Activated CD8-positive, alpha-beta memory T cell treated with anti-CD3 and anti-CD28 coated beads for 4 hours (primary cell): ENCODE results near the gene EPYC.

Source experiments
- DNase-seq, 2 donors: peaks; one replicate each; pipeline ENCODE4 v3.0.0-alpha.2; 2020; ENCODE audit warnings: low read depth in 2 of 2

EPYC gene

DNA sequence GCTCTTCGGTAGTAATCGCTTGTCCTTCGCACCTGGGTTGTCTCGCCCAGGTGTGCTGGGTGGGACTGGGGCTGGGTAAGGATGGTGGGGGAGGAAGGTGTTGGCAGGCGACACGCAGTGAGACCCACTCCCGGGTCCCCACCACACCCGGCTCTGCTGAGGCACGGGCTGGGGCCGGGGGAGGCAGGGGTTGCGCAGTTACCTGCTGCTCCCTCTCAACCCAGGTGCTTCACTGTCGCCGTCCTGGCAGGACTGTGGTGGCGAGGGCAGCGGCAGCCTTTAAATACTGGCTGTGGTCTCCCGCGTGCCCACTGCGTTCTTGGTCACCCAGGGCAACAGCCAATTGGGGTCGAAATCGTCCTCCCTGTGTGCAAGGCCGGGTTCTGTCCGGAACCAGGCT, 49.9 kb downstream of the EPYC start, which contains the start of gene CCER1:
CCER1 (minus strand) TSS at position 256 of the 400 bp plus-strand sequence. CDS start 434 bp downstream, outside the sequence.
- no peak for DNase-seq

DNA sequence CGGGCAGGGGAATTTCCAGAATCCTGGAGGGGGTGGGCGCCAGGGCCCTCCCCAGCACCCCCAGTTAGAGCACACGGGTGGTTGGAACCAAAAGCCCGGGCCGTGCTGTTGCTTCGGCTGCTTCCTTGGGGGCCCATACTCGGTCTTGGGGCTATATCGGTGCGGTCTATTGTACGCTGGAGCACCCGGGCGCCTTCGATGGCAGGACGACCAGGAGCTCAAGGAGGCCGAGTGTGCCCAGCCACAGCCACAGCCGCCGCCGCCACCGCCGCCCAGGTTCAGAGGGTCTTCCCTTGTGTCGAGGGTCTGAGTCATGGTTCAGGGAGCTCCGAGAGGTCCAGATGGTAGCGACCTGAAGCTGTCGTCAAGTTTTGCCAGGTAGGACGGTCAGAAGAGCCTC, 50.3 kb downstream of the EPYC start:
- no peak for DNase-seq

DNA sequence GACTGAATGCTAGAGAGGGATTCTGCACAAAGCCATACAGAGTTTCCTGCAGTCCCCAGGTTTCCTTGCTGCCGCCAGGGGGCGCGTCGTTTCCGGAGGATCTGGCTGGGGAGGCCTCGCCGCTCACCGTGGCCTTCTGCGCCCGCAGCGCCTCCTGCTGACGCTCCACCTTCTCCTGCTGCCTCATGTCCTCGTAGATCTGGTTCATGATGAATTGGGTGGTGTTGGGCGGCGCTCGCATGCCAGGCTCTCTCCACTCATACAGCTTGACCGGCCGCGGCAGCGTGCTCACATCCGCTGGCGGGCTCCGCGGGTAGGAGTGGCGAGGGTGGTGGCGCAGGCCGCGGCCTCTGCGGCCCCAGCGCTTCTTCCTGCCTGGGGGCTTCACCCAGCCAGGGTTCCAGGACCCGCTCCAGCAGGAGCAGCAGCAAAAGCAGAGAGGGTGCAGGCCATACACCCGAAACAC, 50.8 kb downstream of the EPYC start:
- no peak for DNase-seq

DNA sequence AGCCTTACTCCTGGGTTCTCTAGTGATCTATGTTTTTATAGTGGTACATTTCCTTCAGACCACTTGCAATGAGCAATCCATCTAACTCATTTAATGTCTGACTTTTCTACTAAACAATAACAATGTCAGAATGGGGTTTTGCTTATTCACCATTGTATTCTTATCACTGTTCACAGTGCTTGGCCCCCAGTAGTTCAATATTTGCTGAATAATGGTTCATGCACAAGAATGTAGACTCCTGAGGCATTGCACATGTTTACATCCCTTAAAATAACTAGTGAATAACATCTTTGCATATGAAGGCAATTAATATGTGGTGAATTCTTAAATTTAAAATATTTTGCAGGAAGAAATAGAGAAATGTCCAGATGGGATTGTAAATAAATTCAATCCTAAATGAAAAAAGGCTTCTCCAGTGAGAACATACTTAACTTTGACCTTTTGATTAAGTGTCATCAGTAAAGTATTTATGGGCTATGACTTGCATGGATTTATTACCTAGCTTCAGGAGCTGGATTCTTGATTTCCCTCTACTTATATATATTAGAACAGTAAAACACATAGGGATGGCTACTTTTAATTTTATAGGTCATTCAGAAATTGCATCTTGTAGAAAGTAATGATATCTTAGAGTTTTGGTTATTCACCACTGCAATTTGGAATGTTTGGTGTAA, 53.2 kb downstream of the EPYC start:
- DNase-seq: no peak

DNA sequence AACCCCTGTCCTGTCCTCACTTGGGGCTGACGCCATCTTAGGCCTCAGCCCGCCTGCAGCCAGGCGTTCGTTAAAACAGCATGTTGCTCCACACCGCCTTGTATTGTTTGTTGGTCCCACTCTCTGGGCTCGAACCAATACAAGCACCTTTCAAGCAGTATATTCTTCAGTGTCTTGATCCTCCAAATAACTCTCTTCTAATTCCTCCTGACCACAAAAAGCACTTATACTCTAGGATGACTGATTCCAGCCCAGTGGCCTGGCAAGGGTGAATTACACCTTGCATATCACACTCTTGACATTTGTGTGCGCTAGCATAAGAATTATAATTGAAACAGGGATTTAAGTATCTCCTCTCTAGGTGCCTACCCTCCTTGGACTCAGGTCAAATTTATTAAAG, 56.9 kb downstream of the EPYC start:
- no peak for DNase-seq

DNA sequence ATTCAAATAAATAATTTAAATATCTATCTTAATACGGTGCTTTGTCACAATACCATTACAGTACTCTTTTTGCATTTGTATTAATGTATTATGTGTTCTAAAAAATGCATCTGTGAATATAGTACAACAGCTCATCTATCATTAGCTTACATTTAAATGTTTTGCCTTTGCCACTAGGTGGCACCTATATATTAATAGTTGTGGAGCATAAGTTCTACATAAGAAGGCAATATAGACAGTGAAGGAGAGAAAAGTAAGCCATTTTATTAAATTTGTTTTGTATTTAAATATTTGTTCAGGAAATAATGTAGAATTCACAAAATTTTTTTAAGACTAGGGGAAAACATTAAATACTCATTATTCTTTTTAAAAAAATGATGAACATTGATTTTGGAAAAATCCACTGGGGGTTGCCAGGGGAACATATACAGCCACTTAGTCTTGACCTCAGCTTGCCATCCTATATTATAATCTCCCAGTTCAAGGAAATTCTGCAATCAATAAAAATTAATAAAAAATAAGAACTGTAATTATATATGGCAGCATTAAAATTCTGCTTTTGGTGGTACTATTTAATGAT, 59.6 kb downstream of the EPYC start:
- no peak for DNase-seq

DNA sequence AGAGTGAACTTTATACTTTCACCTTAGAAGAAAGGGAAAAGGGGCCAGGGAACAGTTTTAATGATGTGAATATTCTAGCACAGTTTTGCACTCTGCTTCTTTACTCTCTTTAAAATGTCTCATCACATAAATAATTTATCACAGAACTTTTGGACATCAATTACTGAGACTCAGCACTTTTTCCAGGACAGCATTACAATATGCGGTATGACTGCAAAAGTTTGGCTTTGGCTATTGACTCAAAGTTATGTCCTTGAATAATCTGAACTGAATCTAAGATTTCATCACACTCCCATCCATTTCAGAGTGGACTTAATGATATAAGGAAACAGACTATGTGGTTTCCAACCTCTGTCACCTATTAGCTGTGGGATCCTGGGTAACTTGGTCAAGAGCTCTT, 61.5 kb downstream of the EPYC start:
- DNase-seq: no peak

DNA sequence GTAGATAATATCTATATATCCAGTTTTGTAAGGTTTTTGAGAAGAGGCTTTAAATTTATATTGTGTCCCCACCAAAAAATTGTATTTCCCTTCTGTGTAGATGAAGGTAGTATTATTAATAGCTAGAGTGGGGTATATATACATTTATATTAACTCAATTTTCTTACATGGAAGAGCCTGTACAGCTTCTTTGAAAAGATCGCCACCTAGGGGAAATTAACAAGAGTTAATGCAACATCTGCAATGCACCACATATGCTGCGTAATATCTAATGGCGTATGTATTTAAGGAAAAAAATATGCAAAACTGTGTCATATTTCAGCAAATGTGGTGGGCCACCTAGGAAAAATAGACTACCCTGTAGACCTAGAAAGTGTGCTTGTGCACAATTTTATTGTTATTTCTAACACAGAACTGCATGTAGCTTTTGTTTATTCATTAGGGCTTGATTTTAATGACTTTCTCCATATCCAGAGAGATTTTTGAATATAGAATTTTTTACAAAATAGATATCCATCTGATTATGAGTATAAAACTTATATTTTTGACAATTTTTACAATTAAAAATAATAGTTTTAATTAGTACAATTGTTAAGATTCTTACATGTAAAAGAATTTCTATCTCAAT, 63.8 kb downstream of the EPYC start:
- DNase-seq: no peak

DNA sequence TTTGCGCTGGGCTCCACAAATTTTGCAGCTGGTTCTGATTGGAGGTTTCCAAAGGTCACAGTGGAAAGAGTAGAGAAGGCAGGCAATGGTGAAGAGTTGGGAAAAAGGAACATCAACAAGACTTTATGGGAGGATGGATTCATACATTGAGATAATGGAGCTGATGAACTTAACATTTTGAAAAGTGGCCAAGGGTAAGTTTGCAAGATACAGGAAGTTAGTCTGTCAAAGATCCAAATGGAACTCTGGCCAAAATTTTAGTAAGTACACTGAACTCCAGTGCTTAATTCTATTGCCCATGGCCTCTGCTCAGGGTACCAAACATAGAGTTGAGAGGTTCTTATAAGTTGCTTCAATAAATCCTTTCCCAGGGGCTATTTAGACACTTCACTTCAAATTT, 65.4 kb downstream of the EPYC start:
- DNase-seq: no peak

DNA sequence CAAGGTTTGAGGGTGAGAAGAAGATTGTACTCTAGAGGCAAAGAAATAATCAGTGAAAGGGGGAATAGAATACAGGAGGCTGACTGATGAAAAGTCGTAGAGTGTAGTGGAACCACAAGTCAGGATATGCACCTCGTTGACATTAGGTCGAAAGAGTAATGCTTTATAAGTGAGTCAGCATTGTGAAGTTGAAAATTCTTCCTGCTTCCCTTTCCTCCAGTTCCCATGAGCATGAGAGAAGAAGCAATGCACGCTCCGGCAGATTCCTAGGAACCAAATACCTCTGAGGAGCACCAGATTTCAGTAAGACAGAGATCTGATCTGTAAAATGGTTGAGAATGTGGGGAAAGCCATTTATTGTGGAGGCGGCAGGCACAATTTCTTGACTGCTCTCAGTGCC, 66.3 kb downstream of the EPYC start:
- no peak for DNase-seq

DNA sequence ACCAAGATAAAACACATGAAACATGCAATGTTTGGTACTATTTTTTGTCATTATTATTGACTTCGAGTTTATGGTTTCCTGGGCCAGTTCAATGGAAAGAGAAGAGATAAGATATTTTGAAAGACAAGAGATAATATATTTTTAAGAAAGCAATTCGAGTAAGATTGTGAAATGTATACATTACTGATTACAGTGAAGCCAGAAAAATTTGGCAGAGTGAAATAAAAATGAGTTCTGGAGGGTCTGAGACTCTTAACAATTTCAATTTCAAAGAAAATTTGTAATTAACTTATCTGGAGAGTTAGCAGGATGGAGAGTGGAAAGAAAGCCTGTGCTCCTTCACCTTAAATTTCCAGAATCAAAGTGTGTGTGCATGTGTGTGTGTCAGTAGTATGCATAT, 67.1 kb downstream of the EPYC start:
- no peak for DNase-seq

DNA sequence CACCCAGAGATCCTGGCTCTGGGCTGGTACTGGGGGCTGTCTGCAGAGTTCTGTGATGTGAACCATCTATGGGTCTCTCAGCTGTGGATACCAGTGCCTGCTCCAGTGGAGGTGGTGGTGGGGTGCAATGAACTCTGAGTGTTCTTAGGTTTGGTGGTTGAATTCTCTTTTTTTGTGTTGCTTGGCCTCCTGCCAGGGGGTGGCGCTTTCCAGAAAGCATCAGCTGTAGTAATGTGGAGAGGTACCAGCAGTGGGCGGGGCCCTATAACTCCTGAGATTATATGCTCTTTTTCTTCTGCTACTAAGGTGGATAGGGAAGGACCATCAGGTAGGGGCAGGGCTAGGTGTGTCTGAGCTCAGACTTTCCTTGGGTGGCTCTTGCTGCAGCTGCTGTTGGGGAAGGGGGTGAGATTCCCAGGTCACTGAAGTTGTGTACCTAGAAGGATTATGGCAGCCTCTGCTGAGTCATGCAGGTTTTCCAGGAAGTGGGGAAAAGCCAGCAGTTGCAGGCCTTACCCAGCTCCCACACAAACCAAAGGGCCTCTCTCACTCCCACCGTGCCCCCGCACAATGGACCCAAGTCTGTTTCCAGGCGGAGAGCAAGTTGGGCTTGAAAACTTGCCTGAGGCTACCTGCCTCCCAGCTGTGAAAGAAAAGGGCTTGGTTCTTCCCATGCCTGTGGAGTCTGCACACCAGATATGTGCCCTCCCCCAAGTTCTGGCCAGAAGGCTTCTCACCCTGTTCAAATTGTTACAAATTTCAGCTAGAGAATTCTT, 68.4 kb downstream of the EPYC start:
- no peak for DNase-seq

DNA sequence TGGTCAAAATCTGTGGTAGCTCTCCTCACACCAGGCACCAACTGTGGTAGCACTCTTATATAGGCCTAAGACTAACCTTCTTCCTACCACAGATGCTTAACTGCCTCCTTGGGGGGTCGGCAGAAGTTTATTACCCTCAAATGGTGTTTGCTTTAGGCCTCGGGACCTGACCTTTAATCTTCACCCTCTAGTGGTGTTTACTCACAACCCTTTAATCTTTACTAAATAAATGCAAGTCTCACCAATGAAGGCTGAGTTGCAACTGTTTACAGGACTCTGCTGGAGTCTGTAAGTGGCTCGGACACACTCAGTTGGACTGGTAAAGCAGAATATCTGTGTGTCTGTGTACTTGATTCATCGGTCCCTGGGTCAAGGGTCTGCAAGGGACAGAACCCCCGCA, 79.2 kb downstream of the EPYC start:
- DNase-seq: no peak

DNA sequence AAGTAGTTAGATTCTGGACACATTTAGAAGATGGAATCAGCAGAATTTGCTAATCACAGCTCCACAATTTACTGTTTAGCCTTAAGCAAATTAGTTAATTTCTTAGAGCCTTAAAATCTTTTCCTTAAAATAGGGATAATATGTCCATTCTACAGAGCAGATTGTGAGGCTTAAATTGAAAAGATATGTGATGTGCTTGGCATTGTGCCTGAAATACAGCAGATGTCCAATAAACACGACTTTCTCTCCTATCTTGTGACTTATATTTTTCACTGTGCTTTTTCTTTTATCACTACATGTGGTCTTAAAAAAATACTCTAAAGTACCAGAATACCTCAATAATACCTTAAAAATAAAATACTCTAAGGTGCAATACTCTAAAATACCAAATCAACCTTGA, 80.4 kb downstream of the EPYC start:
- DNase-seq: no peak

DNA sequence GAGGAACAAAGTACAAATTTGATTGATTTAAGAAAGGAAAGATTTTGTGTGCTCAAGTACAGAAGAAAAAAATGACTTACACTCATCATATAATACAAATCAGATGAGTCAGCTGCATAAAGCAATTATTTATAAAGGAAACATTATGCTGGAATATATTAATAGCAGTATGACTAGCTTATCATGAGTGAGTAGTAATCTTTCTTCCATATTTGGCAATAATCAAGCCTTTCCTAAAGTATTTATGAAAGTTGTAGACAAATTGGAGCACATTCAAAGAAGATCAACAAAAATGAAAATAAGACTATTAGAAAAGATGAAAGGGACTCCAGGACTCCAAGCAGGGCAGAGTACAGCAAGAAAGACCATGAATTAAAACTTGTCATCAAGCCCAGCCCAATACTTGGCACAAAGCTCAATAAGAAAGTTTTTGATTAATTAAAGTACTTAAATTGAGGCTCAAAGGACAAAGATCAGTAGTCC, 82.6 kb downstream of the EPYC start:
- no peak for DNase-seq

DNA sequence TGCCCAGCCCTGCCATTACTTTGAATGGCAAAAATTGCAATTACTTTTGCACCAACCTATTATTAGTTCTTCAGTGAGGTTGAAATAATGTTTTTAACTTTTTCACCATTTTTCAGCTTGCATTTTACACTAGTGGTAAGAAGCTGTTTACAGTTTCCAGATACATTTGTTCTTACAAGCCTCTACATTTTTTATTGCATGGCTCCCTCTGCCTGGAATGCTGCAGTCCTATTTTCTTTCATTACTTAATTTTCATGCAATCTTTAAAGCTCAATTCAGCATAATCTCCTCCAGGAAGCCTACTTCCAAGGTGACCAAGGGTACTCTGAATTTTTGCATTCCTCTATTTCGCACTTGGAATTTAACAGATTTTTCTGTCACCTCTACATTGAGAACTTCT, 83.2 kb downstream of the EPYC start:
- no peak for DNase-seq

DNA sequence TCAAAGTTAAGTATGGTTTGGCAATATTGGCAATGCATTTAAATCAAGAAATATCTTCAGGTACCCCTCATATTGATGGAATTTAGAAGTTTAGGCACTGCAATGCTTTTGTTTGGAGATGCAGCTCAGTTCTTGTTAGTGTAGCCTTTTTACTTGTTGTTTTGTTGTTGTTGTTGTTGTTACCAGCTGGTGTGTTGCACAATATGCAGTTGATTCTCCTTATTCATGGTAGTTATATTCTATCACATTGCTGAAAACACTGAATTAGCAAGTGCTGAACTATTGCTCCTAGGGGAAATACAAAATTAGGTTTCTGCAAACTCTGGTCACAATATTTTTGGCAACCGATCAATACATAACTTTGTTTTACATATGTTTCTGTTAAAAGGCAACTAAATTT, 84.5 kb downstream of the EPYC start:
- DNase-seq: no peak

DNA sequence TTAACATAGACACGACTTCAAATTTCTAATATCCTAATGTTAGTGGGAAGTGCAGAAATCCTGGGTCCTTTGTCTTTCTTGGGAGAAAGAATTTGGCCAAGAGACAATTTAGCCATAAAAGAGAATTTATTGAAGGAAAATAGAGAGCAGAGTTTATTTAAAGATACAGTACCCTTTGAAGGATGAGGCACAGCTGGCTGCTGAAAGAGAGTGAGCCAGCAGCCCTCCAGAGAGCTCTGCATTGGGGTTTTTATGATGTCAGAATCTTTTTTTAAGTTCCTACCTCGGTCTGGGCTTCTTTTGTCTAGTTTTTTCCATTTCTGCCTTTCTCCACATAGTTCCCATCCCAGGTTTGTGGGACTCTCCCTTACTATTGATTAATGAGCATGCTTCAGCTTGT, 87.3 kb downstream of the EPYC start:
- DNase-seq: no peak

DNA sequence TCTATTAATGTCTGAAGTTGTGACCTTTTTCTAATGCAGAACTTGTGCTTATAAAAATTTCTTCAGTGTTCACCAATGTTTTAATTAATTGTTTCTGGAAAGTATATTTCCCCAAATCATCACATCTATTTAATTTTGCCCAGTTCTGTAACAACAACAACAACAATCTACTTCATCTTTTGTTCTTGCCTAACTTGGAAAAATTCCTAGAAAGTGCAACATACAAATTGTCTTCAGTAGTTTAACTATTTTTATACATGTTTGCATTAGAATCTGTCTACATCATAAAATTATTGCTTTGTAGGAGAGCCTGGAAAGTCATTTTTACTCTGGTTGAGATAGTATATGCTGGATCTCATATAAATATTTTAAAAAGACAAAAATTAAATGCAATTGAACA, 88.3 kb downstream of the EPYC start:
- DNase-seq: no peak

DNA sequence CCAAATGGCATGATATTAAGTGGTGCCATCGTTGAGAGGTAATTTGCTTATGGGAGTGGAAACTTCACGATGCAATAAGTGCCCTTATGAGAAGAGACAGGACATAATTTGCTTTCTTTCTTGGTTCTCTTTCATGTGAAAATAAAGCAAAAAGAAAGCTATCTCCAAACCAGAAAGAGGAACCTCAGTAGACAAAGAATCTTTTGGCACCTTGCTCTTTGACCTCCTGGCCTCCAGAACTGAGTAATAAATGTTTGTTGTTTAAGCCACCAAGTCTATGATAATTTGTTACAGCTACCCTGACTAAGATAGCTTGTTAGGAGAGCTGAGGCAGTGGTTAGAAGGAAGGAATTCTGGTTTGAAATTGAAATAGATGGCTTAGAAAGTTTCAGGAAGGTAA, 89.4 kb downstream of the EPYC start:
- no peak for DNase-seq
